A549 (cell line): Measurements from ENCODE around the gene PPHLN1.

ENCODE experiments used
- CEBPB ChIP-seq, 2 experiments: fragments of >200 bp in 1 of 2; sonication (Bioruptor Twin) in 1 of 2; formaldehyde crosslinking in 1 of 2; IDR thresholded peaks; 2 replicates each; pipeline ENCODE4 v1.6.1; 2012 to 2016
- CHD2 ChIP-seq: fragments of 150-350 bp; IDR thresholded peaks from 2 replicates; pipeline ENCODE4 v1.6.1; 2014; ENCODE audit warnings: low read length; ENCODE audit not compliant: partially characterized antibody
- CTCF ChIP-seq: fragments of >200 bp; sonication (Bioruptor Twin); formaldehyde crosslinking; IDR thresholded peaks from 3 replicates; pipeline ENCODE4 v1.5.1; 2016
- EP300 ChIP-seq, 2 experiments: fragments of >200 bp; sonication (Bioruptor Twin); formaldehyde crosslinking; IDR thresholded peaks; 2 replicates in 1 of 2; 3 replicates in 1 of 2; pipeline ENCODE4 v1.6.1; 2016 to 2017
- MAX ChIP-seq: IDR thresholded peaks from 2 replicates; pipeline ENCODE4 v1.6.1; 2012
- NR3C1 ChIP-seq: fragments of >200 bp; sonication (Bioruptor Twin); formaldehyde crosslinking; IDR thresholded peaks from 3 replicates; pipeline ENCODE4 v1.6.1; 2017
- PHF8 ChIP-seq: fragments of 200-600 bp; sonication (generic); IDR thresholded peaks from 2 replicates; pipeline ENCODE4 v1.6.1; 2016; ENCODE audit warnings: low read depth, mild to moderate bottlenecking, antibody characterized with exemption, moderate library complexity, borderline replicate concordance
- POLR2A ChIP-seq: IDR thresholded peaks from 2 replicates; pipeline ENCODE4 v1.6.1; 2012; ENCODE audit warnings: mild to moderate bottlenecking, low read length
- RAD21 ChIP-seq, 2 experiments: fragments of >200 bp in 1 of 2; sonication (Bioruptor Twin) in 1 of 2; formaldehyde crosslinking in 1 of 2; IDR thresholded peaks in 1 of 2; conservative IDR thresholded peaks in 1 of 2; 2 replicates in 1 of 2; 3 replicates in 1 of 2; pipeline ENCODE4 v1.6.1; 2012 to 2018; ENCODE audit warnings: inconsistent platforms in 1 of 2
- SREBF2 ChIP-seq: fragments of 450-650 bp; IDR thresholded peaks from 2 replicates; pipeline ENCODE4 v1.6.1; 2014; ENCODE audit warnings: mild to moderate bottlenecking, moderate library complexity
- TF ChIP-seq, protein P1 (sequence below): fragments of 200-600 bp; sonication (generic); IDR thresholded peaks from 2 replicates; pipeline ENCODE4 v1.6.1; 2016; ENCODE audit warnings: antibody characterized with exemption, mild to moderate bottlenecking, moderate library complexity
- TF ChIP-seq, protein P2 (sequence below): fragments of 450-650 bp; IDR thresholded peaks from 2 replicates; pipeline ENCODE4 v1.6.1; 2014; ENCODE audit warnings: antibody characterized with exemption
- TF ChIP-seq, protein P3 (sequence below): fragments of 150-350 bp; IDR thresholded peaks from 2 replicates; pipeline ENCODE4 v1.6.1; 2014; ENCODE audit warnings: low read depth, mild to moderate bottlenecking, low read length

DNA sequence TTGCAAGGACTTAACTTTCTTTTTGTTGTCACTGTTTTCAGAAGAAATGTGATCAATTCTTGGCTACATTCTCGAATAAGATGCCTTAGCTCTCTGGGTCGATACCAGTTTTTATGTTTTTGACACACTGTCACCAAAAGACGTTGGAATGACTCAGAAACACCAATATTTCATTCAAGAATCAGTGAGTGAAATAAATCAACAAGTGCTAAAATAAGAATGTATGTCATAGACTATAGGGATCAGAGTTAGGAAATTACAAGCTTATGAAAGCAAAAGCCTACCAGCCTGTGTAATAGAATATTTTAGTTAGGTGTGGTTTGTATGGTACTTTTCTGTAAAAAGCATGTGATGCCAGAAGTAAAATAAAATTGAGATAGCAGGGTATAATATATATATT is 17.8 kb downstream of the PPHLN1 start:
- TF ChIP-seq, protein P1, sequence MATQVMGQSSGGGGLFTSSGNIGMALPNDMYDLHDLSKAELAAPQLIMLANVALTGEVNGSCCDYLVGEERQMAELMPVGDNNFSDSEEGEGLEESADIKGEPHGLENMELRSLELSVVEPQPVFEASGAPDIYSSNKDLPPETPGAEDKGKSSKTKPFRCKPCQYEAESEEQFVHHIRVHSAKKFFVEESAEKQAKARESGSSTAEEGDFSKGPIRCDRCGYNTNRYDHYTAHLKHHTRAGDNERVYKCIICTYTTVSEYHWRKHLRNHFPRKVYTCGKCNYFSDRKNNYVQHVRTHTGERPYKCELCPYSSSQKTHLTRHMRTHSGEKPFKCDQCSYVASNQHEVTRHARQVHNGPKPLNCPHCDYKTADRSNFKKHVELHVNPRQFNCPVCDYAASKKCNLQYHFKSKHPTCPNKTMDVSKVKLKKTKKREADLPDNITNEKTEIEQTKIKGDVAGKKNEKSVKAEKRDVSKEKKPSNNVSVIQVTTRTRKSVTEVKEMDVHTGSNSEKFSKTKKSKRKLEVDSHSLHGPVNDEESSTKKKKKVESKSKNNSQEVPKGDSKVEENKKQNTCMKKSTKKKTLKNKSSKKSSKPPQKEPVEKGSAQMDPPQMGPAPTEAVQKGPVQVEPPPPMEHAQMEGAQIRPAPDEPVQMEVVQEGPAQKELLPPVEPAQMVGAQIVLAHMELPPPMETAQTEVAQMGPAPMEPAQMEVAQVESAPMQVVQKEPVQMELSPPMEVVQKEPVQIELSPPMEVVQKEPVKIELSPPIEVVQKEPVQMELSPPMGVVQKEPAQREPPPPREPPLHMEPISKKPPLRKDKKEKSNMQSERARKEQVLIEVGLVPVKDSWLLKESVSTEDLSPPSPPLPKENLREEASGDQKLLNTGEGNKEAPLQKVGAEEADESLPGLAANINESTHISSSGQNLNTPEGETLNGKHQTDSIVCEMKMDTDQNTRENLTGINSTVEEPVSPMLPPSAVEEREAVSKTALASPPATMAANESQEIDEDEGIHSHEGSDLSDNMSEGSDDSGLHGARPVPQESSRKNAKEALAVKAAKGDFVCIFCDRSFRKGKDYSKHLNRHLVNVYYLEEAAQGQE: no peak
- TF ChIP-seq, protein P2, sequence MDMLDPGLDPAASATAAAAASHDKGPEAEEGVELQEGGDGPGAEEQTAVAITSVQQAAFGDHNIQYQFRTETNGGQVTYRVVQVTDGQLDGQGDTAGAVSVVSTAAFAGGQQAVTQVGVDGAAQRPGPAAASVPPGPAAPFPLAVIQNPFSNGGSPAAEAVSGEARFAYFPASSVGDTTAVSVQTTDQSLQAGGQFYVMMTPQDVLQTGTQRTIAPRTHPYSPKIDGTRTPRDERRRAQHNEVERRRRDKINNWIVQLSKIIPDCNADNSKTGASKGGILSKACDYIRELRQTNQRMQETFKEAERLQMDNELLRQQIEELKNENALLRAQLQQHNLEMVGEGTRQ: no peak
- TF ChIP-seq CTCF (no peak), CHD2 (no peak), MAX (no peak), CEBPB (IDR thresholded peaks at IDR 0.05) (no peak), PHF8 (no peak), EP300 (IDR thresholded peaks at IDR 0.05) (no peak), SREBF2 (no peak), NR3C1 (no peak), RAD21 (conservative IDR thresholded peaks at IDR 0.05 in 1 of 2, IDR thresholded peaks at IDR 0.05 in 1 of 2) (no peak), POLR2A (no peak)
- TF ChIP-seq, protein P3, sequence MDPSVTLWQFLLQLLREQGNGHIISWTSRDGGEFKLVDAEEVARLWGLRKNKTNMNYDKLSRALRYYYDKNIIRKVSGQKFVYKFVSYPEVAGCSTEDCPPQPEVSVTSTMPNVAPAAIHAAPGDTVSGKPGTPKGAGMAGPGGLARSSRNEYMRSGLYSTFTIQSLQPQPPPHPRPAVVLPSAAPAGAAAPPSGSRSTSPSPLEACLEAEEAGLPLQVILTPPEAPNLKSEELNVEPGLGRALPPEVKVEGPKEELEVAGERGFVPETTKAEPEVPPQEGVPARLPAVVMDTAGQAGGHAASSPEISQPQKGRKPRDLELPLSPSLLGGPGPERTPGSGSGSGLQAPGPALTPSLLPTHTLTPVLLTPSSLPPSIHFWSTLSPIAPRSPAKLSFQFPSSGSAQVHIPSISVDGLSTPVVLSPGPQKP: no peak
